GM12801 (cell line): ENCODE measurements around the gene LMX1A.

Experiments used
- CTCF ChIP-seq: IDR thresholded peaks from one replicate; pipeline ENCODE4 v1.5.1; 2011; ENCODE audit warnings: control low read depth; ENCODE audit not compliant: insufficient read length; ENCODE audit errors: extremely low read depth

LMX1A gene

GRCh38 chr1:165392634-165393571 lies 36.4 kb upstream of the LMX1A start:
- TF ChIP-seq CTCF: peak; percentile 80

DNA sequence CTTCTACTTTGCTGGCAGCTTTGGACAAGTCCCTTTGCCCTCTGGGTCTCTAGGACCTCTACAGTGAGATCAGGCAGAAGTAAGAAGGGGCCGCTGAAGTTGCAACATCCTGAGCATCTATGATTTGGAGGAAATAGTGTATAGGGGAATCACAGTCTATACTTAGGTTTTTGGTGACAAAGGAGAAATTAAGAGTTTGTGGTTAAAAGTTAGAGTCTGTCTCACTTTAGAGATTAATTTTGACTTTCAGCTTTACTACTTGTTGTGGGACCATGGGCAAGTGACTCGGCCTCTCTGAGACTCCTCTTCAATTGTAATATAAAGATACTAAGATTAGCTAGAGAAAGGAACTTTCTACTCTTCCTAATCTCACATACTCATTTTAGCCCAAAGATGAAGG lies 33.1 kb upstream of the LMX1A start:
- TF ChIP-seq CTCF: no peak

DNA sequence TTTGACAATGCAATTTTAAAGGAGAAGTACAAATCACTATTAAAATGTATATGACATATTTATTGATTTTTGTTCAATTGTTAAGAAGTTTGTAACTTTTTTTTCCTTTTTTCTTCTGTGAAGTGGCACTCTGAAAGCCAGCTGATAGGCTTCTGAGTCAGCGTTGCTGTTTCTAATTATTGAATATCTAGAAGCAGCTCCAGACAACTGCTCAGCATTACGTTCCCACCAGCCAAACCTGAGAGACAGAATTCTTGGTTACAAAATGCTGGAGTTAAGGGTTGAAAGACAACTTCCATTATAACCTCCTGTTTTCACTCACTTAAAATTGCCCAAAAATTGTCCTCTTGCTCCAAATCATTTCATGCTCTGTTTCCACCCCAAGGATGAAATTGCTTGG lies 31.4 kb upstream of the LMX1A start:
- no peak for TF ChIP-seq CTCF

- TF ChIP-seq CTCF: no peak
Observed at GRCh38 chr1:165387505-165387904, 31.0 kb upstream of the LMX1A start.

GRCh38 chr1:165383599-165384405 lies 27.3 kb upstream of the LMX1A start:
- TF ChIP-seq CTCF: no peak

GRCh38 chr1:165383067-165383466 lies 26.6 kb upstream of the LMX1A start:
- no peak for TF ChIP-seq CTCF

DNA sequence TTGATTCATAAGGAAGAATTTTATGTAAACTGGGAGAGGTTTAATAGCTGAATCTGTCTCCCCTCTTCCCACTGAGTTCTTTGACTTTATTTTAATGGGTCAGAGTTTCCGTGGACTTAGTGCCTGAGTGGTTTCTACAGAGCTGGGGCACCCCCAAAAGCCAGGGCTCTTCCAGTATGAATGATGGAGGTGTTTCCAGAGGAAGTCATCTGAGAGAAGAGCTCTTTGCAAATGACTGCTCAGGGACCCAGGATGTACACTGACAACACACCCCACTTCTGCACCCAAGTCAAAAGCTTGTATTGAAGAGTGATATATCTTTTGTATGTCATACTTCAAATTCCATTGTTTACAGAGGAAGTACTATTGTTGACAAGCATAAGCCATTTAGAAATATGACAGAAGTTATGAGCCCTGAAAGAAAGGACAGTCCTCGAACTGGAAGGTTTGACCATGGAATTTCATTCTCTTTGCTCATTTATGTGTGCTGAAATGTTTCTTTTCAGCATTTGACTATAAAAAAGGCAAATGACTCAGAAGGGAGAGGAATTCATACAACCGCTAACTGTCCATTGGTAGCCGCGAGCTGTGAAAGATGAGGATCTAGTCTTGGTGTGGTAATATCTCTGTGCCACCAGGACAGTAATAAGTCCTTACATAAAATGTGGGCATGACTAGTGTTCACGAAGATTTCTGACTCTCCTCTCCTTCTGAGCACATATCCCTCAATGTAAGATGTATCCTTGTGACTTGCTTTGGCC lies 25.4 kb upstream of the LMX1A start:
- TF ChIP-seq CTCF: no peak
